T-cell (primary cell): ENCODE data around the gene PRSS56. TPM values are rescaled to one million over a fixed set of nuclear protein-coding genes. Genes with fewer than 3 reads are reported as not detected.

Source experiments
- ATAC-seq, 4 experiments: fragments of 200-7000 bp in 3 of 4; fragments of 150-1000 bp in 1 of 4; cut with Tn5 transposase; replicated peaks in 1 of 4; 1 replicate in 3 of 4; 2 replicates in 1 of 4; pipeline ENCODE4 v1.10.0; 2021; ENCODE audit warnings: moderate library complexity in 3 of 4, mild to moderate bottlenecking in 2 of 4, moderate number of reproducible peaks in 1 of 4
- CTCF ChIA-PET, 2 donors: fragments of 300-600 bp; sonication (Branson Sonifier 250); formaldehyde crosslinking; loops; one replicate each; lab custom pipeline; 2022; ENCODE audit warnings: antibody characterized with exemption in 2 of 2; lab: Charles Lee
- POLR2A ChIA-PET, 2 donors: fragments of 300-600 bp; sonication (Branson Sonifier 250); formaldehyde crosslinking; loops; one replicate each; lab custom pipeline; 2022; ENCODE audit warnings: antibody characterized with exemption in 2 of 2; lab: Charles Lee
- DNase-seq, 35 experiments: peaks; one replicate each; pipeline versions ENCODE4 v3.0.0 to v3.0.0-alpha.2; 2013 to 2023
- H3K27ac ChIP-seq: one replicate; pipeline ENCODE4 v1.5.1; 2013; ENCODE audit warnings: low read length
- H3K27me3 ChIP-seq, 2 experiments: replicated peaks in 1 of 2; 1 replicate in 1 of 2; 2 replicates in 1 of 2; pipeline versions ENCODE4 v1.6.1 to v1.7.0; 2013; ENCODE audit warnings: low read length in 1 of 2, mixed read lengths in 1 of 2; ENCODE audit not compliant: control insufficient read depth in 2 of 2, insufficient read depth in 2 of 2; ENCODE audit errors: extremely low read depth in 1 of 2
- H3K36me3 ChIP-seq, 2 donors: 1 replicate in 1 of 2; 2 replicates in 1 of 2; pipeline versions ENCODE4 v1.6.1 to v1.7.0; 2013; ENCODE audit warnings: low read length in 1 of 2; ENCODE audit not compliant: control insufficient read depth in 2 of 2, insufficient read depth in 1 of 2; ENCODE audit errors: extremely low read depth in 1 of 2
- H3K4me1 ChIP-seq, 2 experiments: 1 replicate in 1 of 2; 2 replicates in 1 of 2; pipeline versions ENCODE4 v1.6.1 to v1.7.0; 2013; ENCODE audit warnings: low read length in 2 of 2, mixed read lengths in 1 of 2; ENCODE audit not compliant: insufficient read depth in 2 of 2, control insufficient read depth in 1 of 2; ENCODE audit errors: extremely low read depth in 1 of 2
- H3K4me3 ChIP-seq, 2 donors: 1 replicate in 1 of 2; 2 replicates in 1 of 2; pipeline versions ENCODE4 v1.5.1 to v1.7.0; 2013; ENCODE audit warnings: mild to moderate bottlenecking in 2 of 2, low read length in 1 of 2, moderate library complexity in 1 of 2; ENCODE audit not compliant: control insufficient read depth in 1 of 2; ENCODE audit errors: extremely low read depth in 1 of 2
- H3K9me3 ChIP-seq: 2 replicates; pipeline ENCODE4 v1.7.0; 2013
- H3K27ac Mint-ChIP-seq, 2 donors: one replicate each; pipeline ENCODE4 v1.8.0; 2020 to 2021; ENCODE audit warnings: mild to moderate bottlenecking in 2 of 2, mixed read lengths in 2 of 2
- H3K27me3 Mint-ChIP-seq, 2 donors: one replicate each; pipeline ENCODE4 v1.8.0; 2021 to 2022; ENCODE audit warnings: mixed read lengths in 2 of 2
- H3K36me3 Mint-ChIP-seq: one replicate; pipeline ENCODE4 v1.8.0; 2021; ENCODE audit warnings: mixed read lengths
- H3K4me1 Mint-ChIP-seq, 3 donors: one replicate each; pipeline ENCODE4 v1.8.0; 2020 to 2022; ENCODE audit warnings: mixed read lengths in 3 of 3, mild to moderate bottlenecking in 1 of 3
- H3K4me3 Mint-ChIP-seq, 3 donors: one replicate each; pipeline ENCODE4 v1.8.0; 2020 to 2022; ENCODE audit warnings: mild to moderate bottlenecking in 3 of 3, mixed read lengths in 3 of 3, moderate library complexity in 3 of 3
- H3K9me3 Mint-ChIP-seq, 3 donors: one replicate each; pipeline ENCODE4 v1.8.0; 2020 to 2022; ENCODE audit warnings: mixed read lengths in 3 of 3
- WGBS: methylation state at CpG from one replicate; pipeline ENCODE4 v1.1.5; 2013; ENCODE audit warnings: missing lambda C conversion rate; ENCODE audit not compliant: insufficient coverage; 5-methylcytosine and 5-hydroxymethylcytosine counted together
- total RNA-seq, 35 experiments: library from RNA in 6 of 35; stranded (reverse) in 6 of 35; fragments of 120-200 nt in 1 of 35; gene quantifications; one replicate each; pipeline versions ENCODE4 v1.2.1 to v1.2.4 and lab custom pipeline; 2013 to 2026

Gene PRSS56
- total RNA-seq, 5 donors from 2014 or later (not counting 1 experiment from before 2014, with no cell fraction given), result not detected

DNA sequence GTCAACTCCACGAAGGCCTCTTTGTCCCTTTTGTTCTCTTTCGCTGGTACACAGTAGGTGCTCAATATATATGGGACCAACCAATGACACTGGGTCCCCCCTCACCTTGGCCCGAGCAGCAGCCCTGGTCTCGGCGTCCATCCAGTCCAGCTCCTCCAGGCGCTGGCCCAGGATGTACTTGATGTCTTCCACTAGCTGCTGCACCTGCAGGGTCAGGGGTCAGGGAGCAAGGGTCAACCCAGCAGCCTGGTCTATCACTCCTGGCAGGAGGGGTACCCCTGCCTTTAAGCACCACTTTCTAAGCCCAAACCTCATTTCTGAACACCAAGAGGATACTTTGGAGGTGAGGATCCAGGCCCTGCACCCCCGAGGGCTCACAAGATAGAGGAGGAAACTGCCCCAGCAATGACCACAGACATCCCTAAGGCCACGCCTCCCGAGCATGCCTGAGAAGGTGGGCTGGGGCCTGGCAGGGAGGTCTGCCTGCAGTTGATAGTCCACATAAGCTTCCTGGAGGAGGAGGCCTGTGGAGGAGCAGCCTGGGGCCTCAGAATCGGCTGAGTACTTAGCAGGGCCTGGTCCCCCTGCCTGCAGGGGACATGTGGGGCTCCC is 36.8 kb upstream of the PRSS56 start:
- DNase-seq (no peak), ATAC-seq (no peak)
- H3K27me3 ChIP-seq, result peaks cover 0 to 55% of the 10 kb centered on the region in 2 experiments
- CTCF ChIA-PET, result no interaction called here
- no peak overlapping the region for H3K4me3 Mint-ChIP-seq
- peaks cover 0 to 9% (median 8%) of the 10 kb centered on the region in 3 donors for H3K4me1 Mint-ChIP-seq
- POLR2A ChIA-PET, result no interaction called here
- WGBS, result 90% methylated on average over 8 of the region's 10 CpGs
- H3K9me3 Mint-ChIP-seq, result no peaks in the 10 kb centered on the region
- no peak overlapping the region for H3K27ac ChIP-seq
- no peaks in the 10 kb centered on the region for H3K9me3 ChIP-seq
- H3K27me3 Mint-ChIP-seq, result peaks cover 12 to 36% of the 10 kb centered on the region in 2 donors
- H3K4me1 ChIP-seq, result peaks cover 0 to 10% of the 10 kb centered on the region in 2 experiments
- no peak overlapping the region for H3K27ac Mint-ChIP-seq
- H3K4me3 ChIP-seq, result no peak overlapping the region
- no peaks in the 10 kb centered on the region for H3K36me3 Mint-ChIP-seq
- no peaks in the 10 kb centered on the region for H3K36me3 ChIP-seq

DNA sequence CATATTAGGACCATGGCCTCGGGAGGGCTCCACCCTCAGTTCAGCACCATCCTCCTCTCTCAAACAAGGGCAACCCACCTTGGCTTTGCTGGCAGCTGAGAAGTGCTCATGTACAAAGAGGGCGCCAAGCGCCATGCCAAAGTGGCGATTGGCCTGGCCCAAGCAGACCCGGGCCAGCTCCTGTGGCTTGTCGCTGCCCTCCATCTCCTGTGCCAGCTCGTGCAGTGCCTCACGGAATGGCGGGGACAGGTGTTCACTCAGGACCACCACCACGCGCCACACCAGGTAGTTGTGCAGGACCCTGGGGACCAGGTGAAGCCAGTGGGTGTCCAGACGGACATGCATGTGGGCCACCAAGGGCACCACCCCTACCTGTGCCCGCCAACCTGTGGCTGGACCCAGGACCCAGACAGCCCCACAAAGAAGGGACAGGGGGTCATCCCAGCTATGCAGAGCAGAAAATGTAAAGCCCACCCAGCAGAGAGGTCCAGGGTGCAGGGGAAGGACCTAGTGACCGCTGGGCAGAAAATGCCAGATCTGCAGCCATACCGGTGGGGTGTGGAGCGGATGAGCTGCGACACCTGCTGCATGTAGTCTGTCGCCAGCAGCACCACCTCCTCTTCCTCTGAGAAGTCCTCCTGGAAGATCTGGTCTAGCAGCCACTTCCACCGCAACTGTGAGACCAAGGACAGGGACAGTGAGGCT is 36.1 kb upstream of the PRSS56 start:
- Mint-ChIP-seq H3K4me1 (peaks cover 0 to 14% (median 12%) of the 10 kb centered on the region in 3 donors), H3K4me3 (peak overlapping the region in 1 of 3 donors; percentile 58), H3K27ac (no peak overlapping the region), H3K36me3 (no peaks in the 10 kb centered on the region), H3K27me3 (peaks cover 18 to 43% of the 10 kb centered on the region in 2 donors), H3K9me3 (no peaks in the 10 kb centered on the region)
- ChIA-PET POLR2A (no interaction called here), CTCF (no interaction called here)
- ATAC-seq (no peak), DNase-seq (no peak)
- 89% methylated on average over 19 of the region's 19 CpGs for WGBS
- H3K36me3 ChIP-seq, result no peaks in the 10 kb centered on the region
- H3K27ac ChIP-seq, result no peak overlapping the region
- H3K9me3 ChIP-seq, result no peaks in the 10 kb centered on the region
- peaks cover 0 to 61% of the 10 kb centered on the region in 2 experiments for H3K27me3 ChIP-seq
- H3K4me3 ChIP-seq, result no peak overlapping the region
- H3K4me1 ChIP-seq, result peaks cover 0 to 10% of the 10 kb centered on the region in 2 experiments

DNA sequence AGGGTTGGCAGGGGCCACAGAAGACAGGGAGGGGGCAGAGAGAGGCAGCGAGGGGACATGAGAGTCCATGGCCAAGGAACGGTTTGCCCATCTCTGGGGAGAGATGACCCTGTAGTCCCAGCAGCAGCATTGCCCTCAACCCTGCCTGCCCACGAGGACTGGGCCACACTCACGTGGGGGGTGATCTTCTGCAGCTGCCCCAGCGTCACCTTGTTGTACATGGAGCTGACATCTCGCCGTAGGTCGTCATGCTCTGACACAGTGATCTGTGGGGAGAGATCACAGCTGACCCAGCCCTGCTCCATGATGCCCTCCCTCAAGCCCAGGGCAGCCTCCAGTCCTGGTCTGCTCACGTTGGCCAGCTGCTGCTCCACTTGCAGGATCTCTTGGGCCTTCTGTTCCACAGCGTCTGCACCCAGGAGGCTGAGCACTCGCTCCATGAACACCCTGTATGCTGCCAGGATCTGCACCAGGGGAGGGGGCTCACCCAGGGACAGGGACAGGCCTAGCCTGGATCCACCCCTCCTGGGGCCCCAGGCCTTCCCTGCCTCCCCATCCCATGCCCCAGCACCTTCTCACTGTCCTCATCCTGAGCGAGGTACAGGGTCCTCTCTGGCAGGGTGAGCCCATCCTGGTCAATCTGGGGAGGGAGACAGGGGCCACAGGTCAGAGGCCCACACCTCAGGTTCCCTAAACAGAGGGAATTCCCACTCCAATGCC is 35.4 kb upstream of the PRSS56 start:
- H3K36me3 Mint-ChIP-seq, result no peaks in the 10 kb centered on the region
- Histone ChIP-seq H3K36me3 (no peaks in the 10 kb centered on the region), H3K27ac (no peak overlapping the region), H3K27me3 (peaks cover 0 to 61% of the 10 kb centered on the region in 2 experiments), H3K9me3 (no peaks in the 10 kb centered on the region), H3K4me3 (no peak overlapping the region), H3K4me1 (peaks cover 0 to 10% of the 10 kb centered on the region in 2 experiments)
- POLR2A ChIA-PET, result no interaction called here
- peaks cover 20 to 50% of the 10 kb centered on the region in 2 donors for H3K27me3 Mint-ChIP-seq
- CTCF ChIA-PET, result no interaction called here
- DNase-seq, result no peak
- H3K27ac Mint-ChIP-seq, result no peak overlapping the region
- H3K4me1 Mint-ChIP-seq, result peaks cover 0 to 16% (median 12%) of the 10 kb centered on the region in 3 donors
- no peaks in the 10 kb centered on the region for H3K9me3 Mint-ChIP-seq
- peak overlapping the region; percentile 28 to 58 (median 53) for H3K4me3 Mint-ChIP-seq
- 83% methylated on average over 12 of the region's 12 CpGs for WGBS
- ATAC-seq, result no peak

DNA sequence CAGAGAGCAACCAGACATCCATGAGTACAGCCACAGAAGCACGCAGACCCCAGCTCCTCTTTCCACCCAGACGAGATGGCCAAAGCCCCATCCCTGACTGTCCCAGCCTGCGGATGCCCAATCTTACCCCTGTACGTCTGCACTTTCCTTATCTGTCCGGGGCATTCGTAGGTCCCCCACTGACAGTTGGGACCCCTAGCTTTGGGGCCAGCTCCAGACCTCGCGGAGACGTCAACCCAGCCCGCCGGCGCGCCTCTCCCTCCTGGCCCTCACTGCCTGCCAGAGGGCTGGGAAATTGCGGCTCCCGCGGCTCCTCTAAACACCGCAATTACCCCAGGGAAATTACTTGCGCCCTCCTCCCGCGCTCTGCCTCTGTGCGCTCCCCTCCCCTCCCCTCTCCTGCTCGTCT is 34.8 kb upstream of the PRSS56 start:
- Histone ChIP-seq H3K27me3 (peaks cover 0 to 65% of the 10 kb centered on the region in 2 experiments), H3K9me3 (no peaks in the 10 kb centered on the region), H3K36me3 (no peaks in the 10 kb centered on the region), H3K4me1 (peaks cover 0 to 10% of the 10 kb centered on the region in 2 experiments), H3K27ac (no peak overlapping the region), H3K4me3 (no peak overlapping the region)
- peaks cover 23 to 56% of the 10 kb centered on the region in 2 donors for H3K27me3 Mint-ChIP-seq
- ATAC-seq (no peak), DNase-seq (no peak)
- ChIA-PET POLR2A (no interaction called here), CTCF (no interaction called here)
- WGBS, result 11% methylated on average over 15 of the region's 22 CpGs
- peak overlapping the region; percentile 28 to 58 (median 53) for H3K4me3 Mint-ChIP-seq
- H3K9me3 Mint-ChIP-seq, result no peaks in the 10 kb centered on the region
- H3K27ac Mint-ChIP-seq, result no peak overlapping the region
- H3K36me3 Mint-ChIP-seq, result no peaks in the 10 kb centered on the region
- H3K4me1 Mint-ChIP-seq, result peaks cover 0 to 16% (median 12%) of the 10 kb centered on the region in 3 donors

DNA sequence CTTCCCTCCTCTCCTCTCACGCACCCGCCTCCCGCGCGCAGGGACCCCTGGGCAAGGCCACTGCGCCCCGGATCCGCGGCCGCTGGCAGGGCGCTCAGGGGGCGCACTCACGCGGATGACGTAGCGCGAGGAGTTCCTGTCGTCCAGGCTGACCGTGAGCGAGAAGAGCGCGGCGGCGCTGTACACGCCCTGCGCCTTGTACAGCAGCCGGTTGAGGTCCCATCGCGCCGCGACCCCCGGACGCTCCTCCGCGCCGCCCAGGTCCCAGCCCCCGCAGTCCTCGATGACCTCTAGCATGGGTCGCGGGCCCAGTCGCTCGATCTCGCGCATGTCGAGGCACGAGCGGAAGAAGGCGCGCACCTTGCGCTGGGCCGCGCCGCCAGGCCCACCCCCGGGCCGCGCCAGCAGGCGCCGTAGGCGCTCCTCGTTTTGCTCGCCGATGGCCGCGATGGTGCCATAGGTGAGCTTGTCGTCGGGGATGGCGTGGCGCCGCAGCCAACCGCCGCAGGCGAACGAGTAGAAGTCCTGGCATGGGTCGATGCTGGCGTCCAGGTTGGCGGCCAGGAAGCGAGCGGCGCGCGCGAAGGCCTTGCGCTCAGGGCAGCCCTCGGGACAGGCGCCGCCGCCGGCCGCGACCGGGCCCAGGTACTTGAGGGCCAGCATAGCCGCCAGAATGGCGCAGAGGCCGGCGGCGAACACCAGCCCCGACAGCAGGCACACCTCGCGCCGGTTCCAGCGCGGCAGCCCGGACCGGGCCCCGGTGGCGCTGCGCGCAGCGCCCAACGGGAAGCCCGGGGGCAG is 34.2 kb upstream of the PRSS56 start:
- Histone ChIP-seq H3K27me3 (peaks cover 0 to 68% of the 10 kb centered on the region in 2 experiments), H3K27ac (no peak overlapping the region), H3K9me3 (no peaks in the 10 kb centered on the region), H3K36me3 (no peaks in the 10 kb centered on the region), H3K4me1 (peaks cover 0 to 10% of the 10 kb centered on the region in 2 experiments), H3K4me3 (no peak overlapping the region)
- no peaks in the 10 kb centered on the region for H3K36me3 Mint-ChIP-seq
- H3K9me3 Mint-ChIP-seq, result no peaks in the 10 kb centered on the region
- peaks cover 0 to 16% (median 12%) of the 10 kb centered on the region in 3 donors for H3K4me1 Mint-ChIP-seq
- ATAC-seq (no peak), DNase-seq (no peak)
- ChIA-PET CTCF (no interaction called here), POLR2A (no interaction called here)
- H3K27me3 Mint-ChIP-seq, result peaks cover 25 to 57% of the 10 kb centered on the region in 2 donors
- H3K4me3 Mint-ChIP-seq, result peak overlapping the region in 1 of 3 donors; percentile 58
- WGBS, result 7% methylated on average over 111 of the region's 111 CpGs
- H3K27ac Mint-ChIP-seq, result no peak overlapping the region
